Measurements from ENCODE around the gene NEIL1. TPM values are rescaled to one million over a fixed set of nuclear protein-coding genes. Genes with fewer than 3 reads are reported as not detected.

NEIL1 gene
- total and polyA plus RNA-seq, 10 of the 15 experiments (the other 5 are each of a cell fraction or from before 2014, with no cell fraction given) = 0.10 to 2.3 (median 0.66) TPM

DNA sequence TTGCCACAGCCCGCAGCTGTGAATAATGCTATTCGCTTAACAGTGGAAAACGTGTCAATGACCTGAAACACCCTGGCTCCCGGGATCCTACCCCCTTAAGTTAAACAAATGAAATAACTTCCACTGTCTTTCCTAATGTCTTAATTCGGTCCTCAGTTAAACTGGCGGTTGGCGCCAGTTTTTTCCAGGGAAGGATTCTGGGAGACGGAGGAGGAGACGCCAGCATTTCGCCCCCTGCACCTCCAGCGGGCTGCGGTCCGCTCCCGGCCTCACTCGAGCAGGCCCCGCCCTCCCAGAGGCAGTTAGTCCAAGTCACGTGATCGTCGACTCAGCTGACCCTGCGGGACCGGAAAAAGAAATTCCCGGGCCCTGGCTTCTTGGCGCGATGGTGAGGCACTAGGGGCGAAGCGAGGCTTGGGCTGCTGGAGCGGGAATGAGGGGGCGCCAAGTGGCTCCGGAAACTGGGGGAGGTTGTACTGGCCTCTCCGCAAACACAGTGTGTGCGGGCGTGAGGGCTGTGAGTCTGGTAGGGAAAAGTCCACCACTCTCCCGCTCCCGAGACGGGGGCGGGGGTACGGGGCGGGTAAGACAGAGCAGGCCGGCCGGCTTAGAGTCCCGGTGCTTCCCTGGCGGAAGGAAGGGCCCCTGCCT, 11.0 kb upstream of the NEIL1 start, which contains the start of gene COMMD4:
TSS of gene COMMD4 (plus strand) at position 359 of the 651 bp plus-strand sequence. CDS start at position 386, 27 bp downstream.
- no peaks in the 10 kb centered on the region; the same call in 1 of the 2 replicates for H3K4me1 ChIP-seq (ENCODE audit: control insufficient read depth, insufficient read depth, low read length)
- H3K27ac ChIP-seq (ENCODE audit: control insufficient read depth, insufficient read depth) = peak within 1 kb of the TSS; percentile 63
- intact Hi-C loops (cut with micrococcal nuclease; ENCODE audit: unreplicated experiment) (no loop called here), in situ Hi-C loops (cut with MboI) (no loop called here)
- CTCF ChIA-PET = interaction anchor here (1.3 to 2.5 kb wide), 2 partner anchors 32 to 350 kb away, joined by 3 to 15 read pairs; partner anchors contain the start of gene MAN2C1
- H3K9ac ChIP-seq (ENCODE audit: control insufficient read depth, insufficient read depth, low read length) = peak within 1 kb of the TSS; percentile 86
- POLR2A ChIA-PET = interaction anchor here (1.0 to 1.6 kb wide), 2 partner anchors 32 to 304 kb away, joined by 3 to 7 read pairs; partner anchors contain the start of genes IMP3 and MAN2C1
- H4K20me1 ChIP-seq (ENCODE audit: control insufficient read depth, insufficient read depth) = no peaks in the 10 kb centered on the region
- H3K27me3 ChIP-seq (replicated peaks in 1 of 2; ENCODE audit: control insufficient read depth in 2 of 2, insufficient read depth in 2 of 2, low read length in 1 of 2) = no peaks in the 10 kb centered on the region
- ATAC-seq = peak; percentile 86
- WGBS (ENCODE audit: insufficient coverage, insufficient replicate concordance, low lambda C conversion rate, missing lambda C conversion rate) = under 1% methylated on average over 32 of the region's 42 CpGs
- peak within 1 kb of the TSS; percentile 94 for H3K4me2 ChIP-seq (ENCODE audit: control insufficient read depth, insufficient read depth)
- no peak for DNase-seq (ENCODE audit: low read depth, low spot score)
- H3K36me3 ChIP-seq (ENCODE audit: control insufficient read depth in 2 of 2, insufficient read depth in 2 of 2, low read length in 1 of 2) = peaks cover 0 to 5% of the 10 kb centered on the region in 2 experiments; a peak in 1 of 4 replicates
- no peaks in the 10 kb centered on the region for H3K9me3 ChIP-seq (replicated peaks; ENCODE audit: control insufficient read depth, insufficient read depth, low read length)
- SMC1A ChIA-PET (ENCODE audit: uncharacterized antibody, unreplicated experiment) = interaction anchor here (1.3 to 1.7 kb wide), 3 partner anchors 13 to 313 kb away, joined by 3 to 6 read pairs (median 3); partner anchors contain the start of genes MAN2C1 and PPCDC
- no TSS peak for BruUV-seq (replicated peaks)
- peak; percentile 80 for FAIRE-seq
- peaks cover 10% of the 10 kb centered on the region for H3K79me2 ChIP-seq (ENCODE audit: control insufficient read depth, insufficient read depth, low read length)
- peak within 1 kb of the TSS; percentile 96 for H3K4me3 ChIP-seq
- RAD21 ChIA-PET (ENCODE audit: unreplicated experiment) = interaction anchor here (0.9 to 1.4 kb wide), 2 partner anchors 32 to 293 kb away, joined by 3 to 8 read pairs; partner anchors contain the start of gene MAN2C1
- H2AFZ ChIP-seq (ENCODE audit: control insufficient read depth, low read depth, low read length) = peak within 1 kb of the TSS; percentile 92
- TF ChIP-seq, protein P1, sequence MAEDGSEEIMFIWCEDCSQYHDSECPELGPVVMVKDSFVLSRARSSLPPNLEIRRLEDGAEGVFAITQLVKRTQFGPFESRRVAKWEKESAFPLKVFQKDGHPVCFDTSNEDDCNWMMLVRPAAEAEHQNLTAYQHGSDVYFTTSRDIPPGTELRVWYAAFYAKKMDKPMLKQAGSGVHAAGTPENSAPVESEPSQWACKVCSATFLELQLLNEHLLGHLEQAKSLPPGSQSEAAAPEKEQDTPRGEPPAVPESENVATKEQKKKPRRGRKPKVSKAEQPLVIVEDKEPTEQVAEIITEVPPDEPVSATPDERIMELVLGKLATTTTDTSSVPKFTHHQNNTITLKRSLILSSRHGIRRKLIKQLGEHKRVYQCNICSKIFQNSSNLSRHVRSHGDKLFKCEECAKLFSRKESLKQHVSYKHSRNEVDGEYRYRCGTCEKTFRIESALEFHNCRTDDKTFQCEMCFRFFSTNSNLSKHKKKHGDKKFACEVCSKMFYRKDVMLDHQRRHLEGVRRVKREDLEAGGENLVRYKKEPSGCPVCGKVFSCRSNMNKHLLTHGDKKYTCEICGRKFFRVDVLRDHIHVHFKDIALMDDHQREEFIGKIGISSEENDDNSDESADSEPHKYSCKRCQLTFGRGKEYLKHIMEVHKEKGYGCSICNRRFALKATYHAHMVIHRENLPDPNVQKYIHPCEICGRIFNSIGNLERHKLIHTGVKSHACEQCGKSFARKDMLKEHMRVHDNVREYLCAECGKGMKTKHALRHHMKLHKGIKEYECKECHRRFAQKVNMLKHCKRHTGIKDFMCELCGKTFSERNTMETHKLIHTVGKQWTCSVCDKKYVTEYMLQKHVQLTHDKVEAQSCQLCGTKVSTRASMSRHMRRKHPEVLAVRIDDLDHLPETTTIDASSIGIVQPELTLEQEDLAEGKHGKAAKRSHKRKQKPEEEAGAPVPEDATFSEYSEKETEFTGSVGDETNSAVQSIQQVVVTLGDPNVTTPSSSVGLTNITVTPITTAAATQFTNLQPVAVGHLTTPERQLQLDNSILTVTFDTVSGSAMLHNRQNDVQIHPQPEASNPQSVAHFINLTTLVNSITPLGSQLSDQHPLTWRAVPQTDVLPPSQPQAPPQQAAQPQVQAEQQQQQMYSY (CRISPR knock-in tag; IDR thresholded peaks at IDR 0.05) = peak; percentile 60; the same call in 1 of the 2 replicates
- peak; percentile 94; the same call in 1 of the 2 replicates for TF ChIP-seq RB1 (IDR thresholded peaks at IDR 0.05; ENCODE audit: borderline replicate concordance)
- no peak for TF ChIP-seq ZZZ3 (IDR thresholded peaks at IDR 0.05; ENCODE audit: control insufficient read depth, insufficient read length, low read depth)
- 0 out of 2 replicates have a peak, but pooled peaks have one; percentile 19 for TF ChIP-seq NR2F1 (conservative IDR thresholded peaks at IDR 0.05)
- TF ChIP-seq HCFC1 (IDR thresholded peaks at IDR 0.05; ENCODE audit: low read length) = peak; percentile 65
- TF ChIP-seq, protein P2, sequence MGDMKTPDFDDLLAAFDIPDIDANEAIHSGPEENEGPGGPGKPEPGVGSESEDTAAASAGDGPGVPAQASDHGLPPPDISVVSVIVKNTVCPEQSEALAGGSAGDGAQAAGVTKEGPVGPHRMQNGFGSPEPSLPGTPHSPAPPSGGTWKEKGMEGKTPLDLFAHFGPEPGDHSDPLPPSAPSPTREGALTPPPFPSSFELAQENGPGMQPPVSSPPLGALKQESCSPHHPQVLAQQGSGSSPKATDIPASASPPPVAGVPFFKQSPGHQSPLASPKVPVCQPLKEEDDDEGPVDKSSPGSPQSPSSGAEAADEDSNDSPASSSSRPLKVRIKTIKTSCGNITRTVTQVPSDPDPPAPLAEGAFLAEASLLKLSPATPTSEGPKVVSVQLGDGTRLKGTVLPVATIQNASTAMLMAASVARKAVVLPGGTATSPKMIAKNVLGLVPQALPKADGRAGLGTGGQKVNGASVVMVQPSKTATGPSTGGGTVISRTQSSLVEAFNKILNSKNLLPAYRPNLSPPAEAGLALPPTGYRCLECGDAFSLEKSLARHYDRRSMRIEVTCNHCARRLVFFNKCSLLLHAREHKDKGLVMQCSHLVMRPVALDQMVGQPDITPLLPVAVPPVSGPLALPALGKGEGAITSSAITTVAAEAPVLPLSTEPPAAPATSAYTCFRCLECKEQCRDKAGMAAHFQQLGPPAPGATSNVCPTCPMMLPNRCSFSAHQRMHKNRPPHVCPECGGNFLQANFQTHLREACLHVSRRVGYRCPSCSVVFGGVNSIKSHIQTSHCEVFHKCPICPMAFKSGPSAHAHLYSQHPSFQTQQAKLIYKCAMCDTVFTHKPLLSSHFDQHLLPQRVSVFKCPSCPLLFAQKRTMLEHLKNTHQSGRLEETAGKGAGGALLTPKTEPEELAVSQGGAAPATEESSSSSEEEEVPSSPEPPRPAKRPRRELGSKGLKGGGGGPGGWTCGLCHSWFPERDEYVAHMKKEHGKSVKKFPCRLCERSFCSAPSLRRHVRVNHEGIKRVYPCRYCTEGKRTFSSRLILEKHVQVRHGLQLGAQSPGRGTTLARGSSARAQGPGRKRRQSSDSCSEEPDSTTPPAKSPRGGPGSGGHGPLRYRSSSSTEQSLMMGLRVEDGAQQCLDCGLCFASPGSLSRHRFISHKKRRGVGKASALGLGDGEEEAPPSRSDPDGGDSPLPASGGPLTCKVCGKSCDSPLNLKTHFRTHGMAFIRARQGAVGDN (IDR thresholded peaks at IDR 0.05) = peak; percentile 16; the same call in 1 of the 2 replicates
- peak; percentile 7 for TF ChIP-seq FOS (IDR thresholded peaks at IDR 0.05; ENCODE audit: borderline replicate concordance, extremely low read depth, insufficient read length)
- TF ChIP-seq, protein P3, sequence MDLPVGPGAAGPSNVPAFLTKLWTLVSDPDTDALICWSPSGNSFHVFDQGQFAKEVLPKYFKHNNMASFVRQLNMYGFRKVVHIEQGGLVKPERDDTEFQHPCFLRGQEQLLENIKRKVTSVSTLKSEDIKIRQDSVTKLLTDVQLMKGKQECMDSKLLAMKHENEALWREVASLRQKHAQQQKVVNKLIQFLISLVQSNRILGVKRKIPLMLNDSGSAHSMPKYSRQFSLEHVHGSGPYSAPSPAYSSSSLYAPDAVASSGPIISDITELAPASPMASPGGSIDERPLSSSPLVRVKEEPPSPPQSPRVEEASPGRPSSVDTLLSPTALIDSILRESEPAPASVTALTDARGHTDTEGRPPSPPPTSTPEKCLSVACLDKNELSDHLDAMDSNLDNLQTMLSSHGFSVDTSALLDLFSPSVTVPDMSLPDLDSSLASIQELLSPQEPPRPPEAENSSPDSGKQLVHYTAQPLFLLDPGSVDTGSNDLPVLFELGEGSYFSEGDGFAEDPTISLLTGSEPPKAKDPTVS (IDR thresholded peaks at IDR 0.05; ENCODE audit: low read depth, low read length) = 0 out of 2 replicates have a peak, but pooled peaks have one; percentile 24
- TF ChIP-seq, protein P4, sequence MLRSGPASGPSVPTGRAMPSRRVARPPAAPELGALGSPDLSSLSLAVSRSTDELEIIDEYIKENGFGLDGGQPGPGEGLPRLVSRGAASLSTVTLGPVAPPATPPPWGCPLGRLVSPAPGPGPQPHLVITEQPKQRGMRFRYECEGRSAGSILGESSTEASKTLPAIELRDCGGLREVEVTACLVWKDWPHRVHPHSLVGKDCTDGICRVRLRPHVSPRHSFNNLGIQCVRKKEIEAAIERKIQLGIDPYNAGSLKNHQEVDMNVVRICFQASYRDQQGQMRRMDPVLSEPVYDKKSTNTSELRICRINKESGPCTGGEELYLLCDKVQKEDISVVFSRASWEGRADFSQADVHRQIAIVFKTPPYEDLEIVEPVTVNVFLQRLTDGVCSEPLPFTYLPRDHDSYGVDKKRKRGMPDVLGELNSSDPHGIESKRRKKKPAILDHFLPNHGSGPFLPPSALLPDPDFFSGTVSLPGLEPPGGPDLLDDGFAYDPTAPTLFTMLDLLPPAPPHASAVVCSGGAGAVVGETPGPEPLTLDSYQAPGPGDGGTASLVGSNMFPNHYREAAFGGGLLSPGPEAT (IDR thresholded peaks at IDR 0.05; ENCODE audit: low read depth) = peak; percentile 99
- TF ChIP-seq SRF (IDR thresholded peaks at IDR 0.05; ENCODE audit: low read depth in 2 of 2, low read length in 2 of 2) = 0 out of 4 replicates have a peak, but pooled peaks of 1 of the 2 experiments have one; percentile 38
